GM12875 (cell line): ENCODE data around the gene ZNF467.

ENCODE experiments used
- H3K4me3 ChIP-seq: one replicate; pipeline ENCODE4 v1.5.1; 2011; ENCODE audit warnings: low read depth, low read length, control low read depth
- TF ChIP-seq, protein P1 (sequence below): IDR thresholded peaks from 2 replicates; pipeline ENCODE4 v1.5.1; 2011; ENCODE audit warnings: low read depth, mild to moderate bottlenecking, control low read depth, inconsistent platforms, low read length, moderate library complexity, borderline replicate concordance; ENCODE audit not compliant: insufficient read depth

The ZNF467 gene

DNA sequence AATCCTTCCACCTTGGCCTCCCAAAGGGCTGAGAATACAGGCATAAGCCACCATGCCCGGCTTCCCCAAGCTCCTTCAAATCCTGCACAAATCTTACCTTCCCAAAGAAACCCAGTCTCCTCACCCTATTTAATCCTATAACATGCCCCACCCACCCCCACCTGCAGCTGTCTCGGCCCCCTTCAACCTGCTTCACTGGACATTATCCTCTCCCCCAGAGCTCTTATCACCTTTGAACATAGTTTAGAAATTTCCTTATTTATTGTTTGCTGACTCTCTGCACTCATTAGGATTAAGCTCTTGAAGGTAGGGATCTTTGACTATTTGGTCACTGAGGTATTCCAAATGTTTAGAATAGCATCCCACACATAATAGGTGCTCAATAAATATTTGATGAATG, 3.5 kb downstream of the ZNF467 start:
- H3K4me3 ChIP-seq = no peak overlapping the region
- TF ChIP-seq, protein P1, sequence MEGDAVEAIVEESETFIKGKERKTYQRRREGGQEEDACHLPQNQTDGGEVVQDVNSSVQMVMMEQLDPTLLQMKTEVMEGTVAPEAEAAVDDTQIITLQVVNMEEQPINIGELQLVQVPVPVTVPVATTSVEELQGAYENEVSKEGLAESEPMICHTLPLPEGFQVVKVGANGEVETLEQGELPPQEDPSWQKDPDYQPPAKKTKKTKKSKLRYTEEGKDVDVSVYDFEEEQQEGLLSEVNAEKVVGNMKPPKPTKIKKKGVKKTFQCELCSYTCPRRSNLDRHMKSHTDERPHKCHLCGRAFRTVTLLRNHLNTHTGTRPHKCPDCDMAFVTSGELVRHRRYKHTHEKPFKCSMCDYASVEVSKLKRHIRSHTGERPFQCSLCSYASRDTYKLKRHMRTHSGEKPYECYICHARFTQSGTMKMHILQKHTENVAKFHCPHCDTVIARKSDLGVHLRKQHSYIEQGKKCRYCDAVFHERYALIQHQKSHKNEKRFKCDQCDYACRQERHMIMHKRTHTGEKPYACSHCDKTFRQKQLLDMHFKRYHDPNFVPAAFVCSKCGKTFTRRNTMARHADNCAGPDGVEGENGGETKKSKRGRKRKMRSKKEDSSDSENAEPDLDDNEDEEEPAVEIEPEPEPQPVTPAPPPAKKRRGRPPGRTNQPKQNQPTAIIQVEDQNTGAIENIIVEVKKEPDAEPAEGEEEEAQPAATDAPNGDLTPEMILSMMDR = no peak

GRCh38 chr7:149768931-149769330, 4.5 kb downstream of the ZNF467 start:
- no peak overlapping the region for H3K4me3 ChIP-seq
- TF ChIP-seq, protein P1 = no peak

- TF ChIP-seq, protein P1 = no peak
- H3K4me3 ChIP-seq = no peak overlapping the region
Measured at GRCh38 chr7:149767068-149767467, 6.3 kb downstream of the ZNF467 start.

- no peak overlapping the region for H3K4me3 ChIP-seq
- TF ChIP-seq, protein P1 = no peak
Measured at GRCh38 chr7:149766135-149766675, 7.2 kb downstream of the ZNF467 start.

DNA sequence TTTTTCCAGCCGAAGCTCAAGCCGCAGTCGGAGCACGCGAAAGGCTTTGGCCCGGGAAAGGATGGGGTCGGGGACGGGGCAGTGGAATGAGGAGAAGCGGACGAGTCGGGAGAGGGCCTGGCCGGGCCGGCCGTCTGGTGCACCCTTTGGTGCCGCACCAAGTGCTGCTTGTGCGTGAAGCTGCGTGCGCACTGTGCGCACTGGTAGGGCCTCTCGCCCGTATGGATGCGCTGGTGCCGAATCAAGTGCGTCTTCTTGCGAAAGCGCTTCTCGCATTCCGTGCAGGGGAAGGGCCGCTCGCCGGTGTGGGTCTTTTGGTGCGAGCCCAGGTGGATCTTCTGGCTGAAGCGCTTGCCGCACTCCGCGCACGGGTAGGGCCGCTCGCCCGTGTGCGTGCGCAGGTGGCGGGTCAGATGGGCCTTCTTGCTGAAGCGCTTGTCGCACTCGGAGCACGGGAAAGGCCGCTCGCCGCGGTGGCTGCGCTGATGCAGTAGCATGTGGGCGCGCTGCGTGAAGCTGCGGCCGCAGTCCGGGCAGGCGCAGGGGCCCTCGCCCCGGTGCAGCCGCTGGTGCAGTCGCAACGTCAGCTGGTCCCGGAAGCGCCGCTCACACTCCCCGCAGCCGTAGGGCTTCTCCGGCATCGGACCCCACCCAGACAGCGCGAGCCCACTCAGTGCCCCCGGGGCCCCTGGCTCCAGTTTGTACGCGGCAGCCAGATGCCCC, 7.8 kb downstream of the ZNF467 start:
- TF ChIP-seq, protein P1 = no peak
- H3K4me3 ChIP-seq = no peak overlapping the region

GRCh38 chr7:149764481-149765398, 8.6 kb downstream of the ZNF467 start:
- TF ChIP-seq, protein P1 = no peak
- H3K4me3 ChIP-seq = no peak overlapping the region
